ENCODE data around the gene SHISA7.

Gene SHISA7

DNA sequence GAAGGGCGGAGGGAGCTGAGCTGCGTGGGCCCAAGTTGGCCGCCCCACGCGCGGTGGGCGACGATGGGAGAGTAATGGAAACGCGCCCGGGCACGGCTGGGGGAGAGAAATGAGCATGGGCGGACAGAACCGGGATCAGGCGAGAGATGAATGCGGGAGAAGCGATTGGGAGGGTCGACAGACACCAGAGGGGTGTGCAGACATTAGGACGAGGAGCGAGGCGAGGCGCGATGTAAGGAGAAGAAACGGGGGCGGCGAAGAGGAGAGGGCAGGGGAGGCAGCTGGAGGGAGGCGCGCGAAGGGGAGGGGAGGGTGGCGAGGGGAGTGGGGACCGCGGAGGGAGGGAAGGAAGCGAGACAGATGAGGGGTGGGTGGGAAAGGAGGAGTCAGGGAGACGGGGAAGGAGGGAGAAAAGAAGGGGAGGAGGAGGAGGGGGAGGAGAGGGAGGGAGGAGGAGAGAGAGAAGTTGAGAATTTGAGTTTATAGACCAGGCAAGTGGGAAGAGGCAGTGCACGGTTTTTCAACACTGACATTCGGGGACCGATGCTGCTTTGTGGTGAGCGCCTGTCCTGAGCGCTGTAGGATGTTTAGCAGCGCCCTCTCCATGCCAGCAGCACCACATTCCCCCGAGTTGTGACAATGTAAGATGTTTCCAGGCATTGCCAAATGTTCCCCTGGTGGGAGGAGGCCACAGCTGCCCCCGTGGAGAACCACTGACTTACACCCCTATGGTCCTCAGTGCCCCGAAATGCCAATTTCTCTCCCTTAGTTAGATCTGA is at the start of gene SHISA7:
TSS of gene SHISA7 (minus strand) at position 256 of the 779 bp plus-strand sequence. CDS start 437 bp downstream, outside the sequence.
- peak; percentile 74 for DNase-seq (ENCODE audit: low spot score)

DNA sequence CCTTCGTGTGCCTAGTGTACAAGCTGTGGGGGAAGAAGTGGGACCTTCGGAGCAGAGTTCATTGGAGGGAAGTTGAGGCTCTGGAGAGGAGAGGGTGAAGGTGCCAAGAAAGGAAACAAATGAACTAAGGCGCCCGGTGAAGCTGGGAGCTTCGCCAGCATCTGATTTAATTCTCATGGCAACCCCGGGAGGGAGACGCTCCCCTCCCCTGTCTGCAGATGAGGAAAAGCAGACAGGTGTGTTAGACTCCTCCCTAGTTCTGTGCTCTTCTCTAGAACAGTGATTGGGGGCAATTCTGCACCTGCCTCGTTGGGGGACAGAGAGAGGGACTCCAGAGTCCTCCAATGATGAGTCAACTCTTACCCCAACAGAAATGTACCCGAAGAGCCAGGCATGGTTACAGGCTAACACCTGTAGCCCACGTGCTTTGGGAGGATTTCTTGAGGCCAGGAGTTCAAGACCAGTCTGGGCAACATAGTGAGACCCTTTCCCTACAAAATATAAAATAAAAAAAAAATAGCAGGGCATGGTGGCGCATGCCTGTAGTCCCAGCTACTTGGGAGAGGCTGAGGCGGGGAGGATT is 49.4 kb upstream of the SHISA7 start:
- DNase-seq (ENCODE audit: low spot score) = no peak

DNA sequence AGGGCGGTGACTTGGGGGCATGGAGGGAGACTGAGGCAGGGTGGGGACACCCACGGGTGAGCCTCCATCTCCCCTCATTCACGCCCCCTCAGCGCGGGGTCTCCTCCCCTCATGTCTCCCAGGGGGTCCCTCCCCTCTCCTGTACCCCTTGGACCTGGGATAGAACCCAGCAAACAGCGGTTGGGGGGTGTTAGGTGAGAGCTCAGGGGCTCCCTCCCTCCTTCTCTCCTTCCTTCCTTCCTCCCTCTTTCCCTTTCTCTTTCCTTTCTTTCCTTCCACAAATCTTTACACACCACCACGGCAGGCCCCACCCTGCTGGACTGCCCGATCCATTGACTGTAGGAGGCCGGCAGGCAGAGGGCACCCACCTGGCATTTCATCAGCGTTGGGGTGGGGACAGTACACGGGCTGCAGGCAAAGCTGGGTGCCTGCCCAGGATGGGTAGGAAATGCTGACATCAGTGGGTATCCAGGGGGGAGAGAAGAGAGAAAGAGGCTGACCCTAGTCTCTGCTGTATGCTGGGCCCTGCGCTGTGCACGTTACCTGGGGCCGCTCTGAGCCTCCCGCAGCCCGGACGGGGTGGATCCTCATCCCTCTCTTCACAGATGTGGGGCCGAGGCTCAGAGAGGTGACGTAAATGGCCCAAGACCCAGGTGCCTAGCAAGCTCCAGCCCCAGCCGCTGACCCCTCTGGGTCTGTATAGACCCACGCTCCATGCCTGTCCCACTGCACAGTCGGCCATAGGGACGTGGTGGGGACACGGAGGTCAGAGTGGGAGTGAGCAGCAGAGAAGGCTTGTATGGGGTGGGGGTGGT is 48.7 kb upstream of the SHISA7 start:
- no peak for DNase-seq (ENCODE audit: low spot score)

DNA sequence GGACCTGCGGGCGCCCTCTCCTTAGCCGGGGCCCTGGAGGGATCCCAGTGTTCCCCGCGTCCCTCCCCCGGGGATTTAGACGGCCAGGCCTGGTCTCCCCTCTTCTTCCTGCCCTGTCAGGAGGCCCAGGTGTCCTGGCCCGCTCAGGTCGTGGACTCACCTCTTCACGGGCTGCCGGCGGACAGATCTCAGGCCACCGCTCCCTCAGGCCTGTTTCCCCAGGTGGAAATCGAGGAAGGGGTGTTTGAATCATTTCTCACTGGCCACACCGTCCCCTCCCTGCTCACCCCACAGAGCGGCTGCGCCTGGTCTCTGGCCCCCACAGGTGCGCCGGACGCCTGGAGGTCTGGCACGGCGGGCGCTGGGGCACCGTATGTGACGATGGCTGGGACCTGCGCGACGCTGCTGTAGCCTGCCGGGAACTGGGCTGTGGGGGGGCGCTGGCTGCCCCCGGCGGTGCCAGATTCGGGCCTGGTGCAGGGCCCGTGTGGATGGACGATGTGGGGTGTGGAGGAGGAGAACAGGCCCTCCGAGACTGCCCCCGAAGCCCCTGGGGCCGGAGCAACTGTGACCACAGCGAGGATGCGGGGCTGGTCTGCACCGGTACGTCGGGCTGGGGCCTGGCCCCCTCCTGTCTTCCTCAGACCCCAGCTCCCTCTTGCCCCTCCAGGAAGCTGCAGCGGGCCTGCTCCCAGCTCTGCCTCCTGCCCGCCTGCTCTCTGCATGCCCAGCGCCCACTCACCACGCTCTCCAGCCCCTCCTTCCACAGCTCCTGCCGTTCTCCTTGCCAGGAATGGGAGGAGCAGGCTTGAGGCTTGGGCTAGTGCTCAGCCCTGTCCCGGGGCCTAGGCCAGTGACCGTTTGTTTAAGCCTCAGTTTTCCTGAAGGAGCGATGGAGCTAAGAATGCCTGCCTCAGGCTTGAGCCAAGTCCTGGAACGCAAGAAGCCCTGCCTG is 47.7 kb upstream of the SHISA7 start:
- DNase-seq (ENCODE audit: low spot score) = no peak

DNA sequence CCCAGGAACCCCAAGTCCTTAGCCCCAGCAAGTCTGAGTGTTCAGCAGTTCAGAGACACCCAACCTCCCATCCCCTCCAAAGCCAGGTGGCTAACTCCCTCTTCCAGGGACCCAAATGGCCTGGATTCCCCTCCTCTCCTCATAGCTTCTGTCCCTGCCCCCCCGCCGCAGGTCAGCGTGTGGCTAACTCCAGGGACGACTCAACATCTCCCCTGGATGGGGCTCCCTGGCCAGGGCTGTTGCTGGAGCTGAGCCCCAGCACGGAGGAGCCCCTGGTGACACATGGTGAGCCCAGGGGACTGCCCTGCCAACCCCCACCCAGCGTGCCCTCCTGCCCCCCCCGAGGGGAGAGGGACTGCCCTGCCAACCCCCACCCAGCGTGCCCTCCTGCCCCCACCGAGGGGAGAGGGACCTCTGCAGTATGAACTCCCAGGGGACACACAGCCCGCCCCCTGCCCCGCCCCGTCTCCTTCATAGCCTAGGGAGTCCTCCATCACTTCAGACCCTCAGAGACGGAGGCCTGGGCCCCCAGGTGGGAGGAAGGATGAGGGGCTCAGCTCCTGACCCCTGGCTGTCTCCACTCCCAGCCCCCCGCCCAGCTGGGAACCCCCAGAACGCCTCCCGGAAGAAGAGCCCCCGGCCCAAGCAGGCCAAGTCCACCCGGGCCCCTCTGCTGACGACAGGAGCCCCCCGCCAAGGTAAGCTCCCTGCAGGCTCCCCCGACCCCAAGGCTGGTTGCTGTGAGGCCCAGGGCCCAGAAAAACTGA is 46.8 kb upstream of the SHISA7 start:
- DNase-seq (ENCODE audit: low spot score) = no peak

DNA sequence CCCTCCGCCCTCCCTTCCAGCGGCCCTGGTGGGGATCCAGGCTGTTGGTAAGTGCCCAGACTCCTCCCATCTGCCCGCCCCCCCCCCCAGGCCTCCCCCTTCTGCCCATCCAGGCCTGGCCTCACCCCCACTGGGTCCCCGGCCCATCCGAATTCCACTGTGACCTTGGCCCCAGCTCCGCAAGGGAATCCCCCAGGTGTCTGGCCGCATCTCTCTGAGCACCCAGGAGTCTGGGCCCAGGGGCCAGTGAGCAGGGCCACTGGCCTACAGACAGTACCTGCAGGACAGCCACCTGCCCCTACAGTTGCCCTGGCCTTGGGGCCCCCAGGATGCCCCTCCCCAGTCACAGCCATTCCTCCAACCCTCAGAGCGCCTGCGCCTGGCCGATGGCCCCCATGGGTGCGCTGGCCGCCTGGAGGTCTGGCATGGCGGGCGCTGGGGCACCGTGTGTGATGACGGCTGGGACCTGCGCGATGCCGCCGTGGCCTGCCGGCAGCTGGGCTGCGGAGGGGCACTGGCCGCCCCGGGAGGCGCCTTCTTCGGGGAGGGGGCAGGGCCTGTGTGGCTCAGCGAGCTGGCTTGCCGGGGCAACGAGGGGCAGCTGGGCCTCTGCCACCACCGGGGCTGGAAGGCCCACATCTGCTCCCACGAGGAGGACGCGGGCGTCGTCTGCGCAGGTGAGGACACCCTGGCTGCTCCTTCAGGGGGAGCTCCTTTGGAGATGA is 46.0 kb upstream of the SHISA7 start:
- no peak for DNase-seq (ENCODE audit: low spot score)

DNA sequence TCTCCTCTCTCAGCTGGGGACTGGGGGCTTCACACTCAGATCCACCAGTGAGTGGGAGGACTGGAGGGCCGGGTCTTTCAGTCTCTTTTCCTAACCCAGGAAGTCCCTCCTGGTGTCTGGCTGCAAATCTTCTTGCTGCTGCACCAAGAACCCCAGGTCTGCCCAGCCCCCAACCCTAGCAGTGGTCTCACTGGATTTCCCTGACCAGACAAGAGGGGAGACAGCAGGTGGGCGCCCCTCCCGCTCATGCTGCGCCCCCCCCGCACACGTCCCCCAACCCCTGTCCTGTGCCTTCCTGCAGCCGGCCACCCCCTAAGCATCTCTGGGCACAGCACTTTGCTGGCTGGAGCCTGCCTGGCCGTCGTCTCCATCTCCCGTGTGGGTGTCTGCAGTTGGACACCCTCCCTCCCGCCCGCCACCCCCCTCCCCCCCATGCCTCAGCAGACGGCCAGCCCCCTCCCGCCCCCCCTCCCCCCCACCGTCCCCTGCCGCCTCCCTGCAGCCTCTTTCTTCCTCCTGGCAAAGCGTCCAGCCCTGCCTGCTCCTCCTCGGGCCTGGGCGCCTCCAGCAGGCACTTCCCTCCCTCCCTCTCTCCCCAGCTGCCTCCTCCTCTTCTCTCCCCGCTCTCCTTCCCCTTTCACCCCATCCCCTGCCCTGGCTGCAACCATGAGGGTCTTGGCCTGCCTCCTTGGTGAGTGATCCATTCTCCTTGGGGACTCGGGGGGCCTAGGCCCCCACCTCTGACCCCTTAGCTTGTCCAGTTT is 45.0 kb upstream of the SHISA7 start, which contains the start of gene SSC5D:
TSS of gene SSC5D (plus strand) at position 513 of the 764 bp plus-strand sequence. CDS start at position 667, 154 bp downstream.
- DNase-seq (ENCODE audit: low spot score) = no peak

DNA sequence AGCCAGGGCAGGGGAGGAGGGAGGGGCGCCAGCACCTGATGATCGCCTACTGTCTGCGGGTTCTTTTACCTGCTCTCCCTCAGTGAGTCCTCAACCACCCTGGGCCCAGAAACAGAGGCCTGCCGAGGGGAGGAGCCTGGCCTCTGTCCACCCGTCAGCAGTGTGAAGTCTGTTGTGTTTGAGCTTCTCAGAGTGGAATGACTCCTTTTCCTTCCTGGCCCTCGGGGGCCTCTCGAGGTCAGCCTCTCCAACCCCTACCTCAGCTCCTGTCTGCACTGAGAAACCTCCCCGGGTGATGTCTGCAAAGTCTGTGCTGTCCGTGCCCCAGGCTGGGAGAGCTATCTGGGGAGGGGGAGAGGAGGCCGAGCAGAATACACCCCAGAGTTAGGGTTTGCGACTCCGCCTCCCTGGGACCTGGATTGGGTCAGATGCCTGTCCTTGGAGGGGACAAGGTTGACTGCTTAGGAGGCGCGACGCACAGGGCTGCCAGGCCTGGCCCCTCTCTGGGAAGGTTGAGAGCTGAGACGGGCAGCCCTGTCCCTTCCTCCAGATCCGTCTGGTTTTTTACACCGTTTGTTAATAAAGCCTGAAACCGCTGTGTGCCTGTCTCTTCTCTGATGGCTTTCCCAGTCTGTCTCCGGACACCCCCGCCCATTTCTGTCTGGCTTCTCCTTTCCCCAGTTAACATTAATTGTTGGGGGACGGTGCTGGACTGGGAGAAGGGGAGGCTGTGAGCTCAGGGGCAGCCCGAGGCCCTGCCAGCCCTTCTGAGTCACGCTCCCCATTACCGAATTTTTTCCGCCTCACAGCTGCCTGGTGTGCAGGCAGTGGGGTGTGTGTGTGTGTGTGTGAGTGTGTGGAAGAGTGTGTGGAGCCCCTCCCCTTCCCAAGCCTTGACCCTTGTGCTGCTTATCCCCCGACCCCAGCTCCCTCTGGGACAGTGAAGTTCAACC is 44.1 kb upstream of the SHISA7 start:
- DNase-seq (ENCODE audit: low spot score) = no peak

DNA sequence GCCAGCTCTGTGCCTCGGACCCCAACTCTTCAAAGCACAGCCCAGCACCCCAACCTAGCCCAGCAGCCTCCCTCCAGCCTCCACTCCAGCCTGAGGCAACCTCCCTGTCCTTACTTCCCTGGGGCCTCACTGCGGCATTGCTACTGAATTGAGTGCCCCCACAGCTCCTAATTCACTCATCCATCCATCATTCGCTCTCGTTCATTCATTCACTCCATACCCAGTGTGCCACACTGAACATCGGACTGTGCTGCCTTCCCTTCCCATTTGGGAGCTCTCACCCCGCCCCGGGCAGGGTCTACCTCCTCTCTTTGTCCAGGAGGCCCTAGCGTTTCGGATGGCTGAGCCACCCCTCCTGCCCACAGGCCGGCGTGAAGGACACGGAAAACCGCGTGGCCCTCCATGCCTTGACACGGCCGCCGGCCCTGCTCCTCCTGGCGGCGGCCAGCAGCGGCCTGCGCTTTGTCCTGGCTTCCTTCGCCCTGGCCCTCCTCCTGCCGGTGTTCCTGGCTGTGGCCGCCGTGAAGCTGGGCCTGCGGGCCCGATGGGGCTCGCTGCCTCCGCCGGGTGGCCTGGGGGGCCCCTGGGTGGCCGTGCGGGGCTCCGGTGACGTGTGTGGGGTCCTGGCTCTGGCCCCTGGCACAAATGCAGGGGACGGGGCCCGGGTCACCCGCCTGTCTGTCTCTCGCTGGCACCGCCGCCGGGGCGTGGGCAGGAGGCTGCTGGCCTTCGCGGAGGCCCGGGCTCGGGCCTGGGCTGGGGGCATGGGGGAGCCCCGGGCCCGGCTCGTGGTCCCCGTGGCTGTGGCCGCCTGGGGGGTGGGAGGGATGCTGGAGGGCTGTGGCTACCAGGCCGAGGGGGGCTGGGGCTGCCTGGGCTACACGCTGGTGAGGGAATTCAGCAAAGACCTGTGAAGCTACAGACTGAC is 43.2 kb upstream of the SHISA7 start:
- DNase-seq (ENCODE audit: low spot score) = no peak

DNA sequence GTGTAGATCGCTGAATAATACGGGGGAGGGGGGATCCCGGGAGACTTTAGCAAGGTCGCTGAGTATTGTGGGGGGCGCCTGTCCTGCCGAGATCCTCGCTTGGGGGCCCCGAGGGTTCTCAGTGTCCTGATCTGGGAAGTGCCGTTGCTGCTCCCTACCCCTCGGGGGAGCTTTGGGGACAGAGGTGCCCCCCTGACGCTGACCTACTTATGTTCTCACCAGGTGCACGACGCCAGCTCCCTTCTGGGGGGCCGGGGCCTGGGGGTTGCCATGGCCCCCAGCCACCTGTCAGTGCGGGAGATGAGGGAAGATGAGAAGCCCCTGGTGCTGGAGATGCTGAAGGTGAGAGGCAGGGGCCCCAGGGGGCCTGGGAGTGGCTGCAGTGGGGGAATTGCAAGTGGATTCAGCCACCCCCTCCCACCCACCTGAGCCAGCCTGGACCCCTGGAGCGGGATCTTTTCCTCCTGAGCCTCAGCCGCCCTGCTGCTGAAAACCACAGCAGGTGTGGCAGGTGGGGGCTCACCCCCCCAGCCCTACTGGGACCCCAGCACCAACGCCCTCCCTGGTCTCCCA is 42.4 kb upstream of the SHISA7 start:
- DNase-seq (ENCODE audit: low spot score) = no peak

DNA sequence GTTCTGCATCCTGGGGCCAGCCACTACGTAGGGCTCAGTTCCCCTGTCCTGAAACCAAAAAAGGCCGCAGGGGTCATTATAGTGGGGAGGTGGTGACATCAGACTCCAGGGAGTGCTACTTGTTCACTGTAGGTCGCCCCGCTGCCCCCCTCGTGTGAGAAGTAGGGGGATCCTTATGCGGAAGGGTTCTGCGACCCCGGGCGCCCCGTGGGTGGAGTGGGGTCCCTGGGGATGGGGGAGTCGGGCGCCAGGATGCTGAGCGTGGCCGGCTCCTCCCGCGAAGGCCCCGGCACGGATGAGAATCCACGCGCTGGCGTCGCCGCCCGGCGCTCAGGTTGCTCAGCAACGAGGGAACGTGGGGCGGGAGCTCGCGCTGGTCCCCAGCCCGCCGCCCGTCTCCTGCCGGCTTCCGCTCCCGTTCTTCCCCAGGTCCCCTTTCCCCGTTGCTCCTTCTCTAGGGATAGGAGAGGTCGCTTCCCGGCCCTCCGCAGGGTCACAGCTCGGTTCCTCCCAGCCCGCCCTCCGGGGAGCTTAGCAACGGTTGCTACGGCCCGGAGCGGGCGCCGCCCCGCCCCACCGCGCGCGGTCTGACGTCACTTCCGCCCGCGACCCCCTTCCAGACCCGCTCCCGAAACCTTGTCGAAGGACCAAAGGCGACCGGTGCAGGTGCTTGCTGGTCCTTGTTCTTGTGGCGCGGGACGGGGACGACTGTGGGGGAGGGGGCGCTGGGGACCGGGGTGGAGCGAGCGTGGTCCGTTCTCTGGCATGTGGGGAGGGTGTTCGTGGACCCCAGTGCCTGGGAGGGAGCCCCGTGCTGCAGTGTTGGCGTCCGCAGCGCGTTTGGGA is 41.7 kb upstream of the SHISA7 start, which contains the start of gene NAT14:
TSS of gene NAT14 (plus strand) at position 596 of the 846 bp plus-strand sequence. CDS start 521 bp downstream, outside the sequence.
- no peak for DNase-seq (ENCODE audit: low spot score)

DNA sequence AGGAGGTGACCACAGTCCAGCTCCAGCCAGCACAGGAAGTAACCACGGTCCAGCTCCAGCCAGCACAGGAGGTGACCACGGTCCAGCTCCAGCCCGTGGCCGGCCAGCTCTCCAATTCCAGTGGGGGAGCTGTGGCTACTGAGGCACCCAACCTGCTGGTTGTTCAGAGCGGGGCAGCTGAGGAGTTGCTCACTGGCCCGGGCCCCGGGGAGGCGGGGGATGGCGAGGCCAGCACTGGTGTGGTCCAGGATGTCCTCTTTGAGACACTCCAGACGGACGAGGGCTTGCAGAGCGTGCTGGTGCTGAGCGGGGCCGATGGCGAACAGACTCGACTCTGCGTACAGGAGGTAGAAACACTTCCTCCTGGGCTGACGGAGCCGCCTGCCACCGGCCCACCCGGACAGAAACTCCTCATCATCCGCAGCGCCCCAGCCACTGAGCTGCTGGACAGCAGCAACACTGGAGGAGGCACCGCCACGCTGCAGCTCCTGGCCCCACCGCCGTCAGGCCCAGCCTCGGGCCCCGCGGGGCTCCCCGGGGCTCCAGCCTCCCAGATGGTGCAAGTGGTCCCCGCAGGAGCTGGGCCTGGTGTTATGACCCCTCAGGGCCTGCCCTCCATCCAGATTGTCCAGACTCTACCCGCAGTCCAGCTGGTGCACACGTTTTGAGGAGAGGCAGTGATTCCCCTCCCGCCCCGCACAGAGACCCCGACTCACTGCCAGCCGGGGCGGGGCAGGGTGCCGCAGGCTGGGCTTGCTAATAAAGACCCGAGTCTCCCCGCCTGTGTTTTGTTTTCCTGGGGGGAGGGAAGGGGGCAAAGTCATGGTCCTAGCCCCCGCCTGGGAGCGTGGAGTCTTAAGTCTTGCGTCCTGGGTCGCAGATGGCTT is 40.8 kb upstream of the SHISA7 start:
- no peak for DNase-seq (ENCODE audit: low spot score)

DNA sequence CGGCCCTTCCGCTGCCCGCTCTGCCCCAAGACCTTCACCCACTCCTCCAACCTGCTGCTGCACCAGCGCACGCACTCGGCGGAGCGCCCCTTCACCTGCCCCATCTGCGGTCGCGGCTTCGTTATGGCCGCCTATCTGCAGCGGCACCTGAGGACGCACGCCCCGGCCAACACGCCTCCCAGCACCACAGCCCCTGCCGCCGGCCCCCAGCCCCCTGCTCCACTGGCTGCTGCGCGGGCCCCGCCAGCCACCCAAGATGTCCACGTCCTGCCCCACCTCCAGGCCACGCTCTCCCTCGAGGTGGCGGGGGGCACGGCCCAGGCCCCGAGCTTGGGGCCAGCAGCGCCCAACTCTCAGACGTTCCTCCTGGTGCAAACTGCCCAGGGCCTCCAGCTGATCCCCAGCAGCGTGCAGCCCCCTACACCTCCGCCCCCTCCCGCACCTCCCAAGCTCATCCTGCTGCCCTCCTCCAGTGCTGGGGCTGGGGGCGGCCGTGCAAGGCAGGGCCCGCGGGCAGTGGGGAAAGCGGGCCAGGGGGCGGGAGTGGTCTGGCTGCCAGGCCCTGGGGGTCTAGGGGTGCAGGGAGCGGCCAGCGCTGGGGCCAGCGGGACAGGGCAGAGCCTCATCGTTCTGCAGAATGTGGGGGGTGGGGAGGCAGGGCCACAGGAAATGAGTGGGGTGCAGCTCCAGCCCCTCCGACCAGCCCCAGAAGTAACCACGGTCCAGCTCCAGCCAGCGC is 40.0 kb upstream of the SHISA7 start:
- no peak for DNase-seq (ENCODE audit: low spot score)
